ENCODE results near the gene ZNF853.

- no peak for TF ChIP-seq CTCF (IDR thresholded peaks at IDR 0.05)
- TF ChIP-seq POLR2A (IDR thresholded peaks at IDR 0.05): no peak
Measured at GRCh38 chr7:6618621-6619020, 3.2 kb downstream of the ZNF853 start.
